Tracheal epithelial cell (primary cell): Measurements from ENCODE around the gene ENTPD7. TPM values are rescaled to one million over a fixed set of nuclear protein-coding genes. Genes with fewer than 3 reads are reported as not detected.

Source experiments
- total RNA-seq: library from RNA; depleted of rRNA; stranded (reverse); fragments of >200 nt; gene quantifications from 2 replicates; pipeline ENCODE4 v1.2.1, GENCODE V29; 2014

ENTPD7 gene
- total RNA-seq = 18.8 and 34.0 TPM in 2 replicates

GRCh38 chr10:99659031-99659867, at the start of gene ENTPD7:
Gene ENTPD7 (plus strand): TSS chr10:99659509. CDS start chr10:99659957, 448 bp downstream.

GRCh38 chr10:99619851-99620710, 39.2 kb upstream of the ENTPD7 start, which contains the start of gene SLC25A28:
Gene SLC25A28 (minus strand): TSS chr10:99620439. CDS start chr10:99620335, 104 bp downstream.

GRCh38 chr10:99732033-99732842, 72.9 kb downstream of the ENTPD7 start, which contains the start of the genes COX15 and CUTC:
Gene COX15 (minus strand): TSS chr10:99732127. CDS start chr10:99732049, 78 bp downstream.
Gene CUTC (plus strand): TSS chr10:99732234. CDS start chr10:99732349, 115 bp downstream.

Other genes with a start within 250 kb of the ENTPD7 start
- 60.3 and 80.2 TPM in 2 replicates for gene GOT1, start 228.9 kb upstream of the ENTPD7 start, total RNA-seq
- not detected in 2 replicates for gene NKX2-3, start 126.6 kb upstream of the ENTPD7 start, total RNA-seq
- 12.4 and 13.5 TPM in 2 replicates for gene SLC25A28, start 39.1 kb upstream of the ENTPD7 start, total RNA-seq
- 25.3 and 40.7 TPM in 2 replicates for gene COX15, start 72.6 kb downstream of the ENTPD7 start, total RNA-seq
- 14.7 TPM in 2 replicates for gene CUTC, start 72.7 kb downstream of the ENTPD7 start, total RNA-seq
- gene ABCC2, start 123.1 kb downstream of the ENTPD7 start, total RNA-seq = 0.21 and 0.96 TPM in 2 replicates